ENCODE measurements around the gene PTTG1IP.

DNA sequence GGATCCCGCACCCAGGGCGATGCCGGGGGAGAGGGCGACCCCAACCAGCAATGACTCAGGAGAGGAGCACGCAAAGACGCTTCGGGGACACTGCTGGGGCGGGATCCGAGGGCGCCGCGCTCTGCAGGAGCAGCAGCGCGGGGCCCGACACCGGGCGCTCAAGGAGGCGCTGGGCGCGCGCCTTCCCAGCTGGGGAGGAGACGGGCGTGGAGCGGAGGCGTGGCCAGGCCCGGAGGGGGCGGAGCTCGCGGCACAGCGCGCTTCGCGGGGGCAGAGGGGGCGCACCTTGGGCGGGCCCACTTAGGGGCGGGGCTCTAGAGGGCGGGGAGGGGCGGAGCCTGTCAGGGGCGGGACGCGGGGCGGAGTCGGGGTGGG, 56.0 kb downstream of the PTTG1IP start:
- TF ChIP-seq, protein P1, sequence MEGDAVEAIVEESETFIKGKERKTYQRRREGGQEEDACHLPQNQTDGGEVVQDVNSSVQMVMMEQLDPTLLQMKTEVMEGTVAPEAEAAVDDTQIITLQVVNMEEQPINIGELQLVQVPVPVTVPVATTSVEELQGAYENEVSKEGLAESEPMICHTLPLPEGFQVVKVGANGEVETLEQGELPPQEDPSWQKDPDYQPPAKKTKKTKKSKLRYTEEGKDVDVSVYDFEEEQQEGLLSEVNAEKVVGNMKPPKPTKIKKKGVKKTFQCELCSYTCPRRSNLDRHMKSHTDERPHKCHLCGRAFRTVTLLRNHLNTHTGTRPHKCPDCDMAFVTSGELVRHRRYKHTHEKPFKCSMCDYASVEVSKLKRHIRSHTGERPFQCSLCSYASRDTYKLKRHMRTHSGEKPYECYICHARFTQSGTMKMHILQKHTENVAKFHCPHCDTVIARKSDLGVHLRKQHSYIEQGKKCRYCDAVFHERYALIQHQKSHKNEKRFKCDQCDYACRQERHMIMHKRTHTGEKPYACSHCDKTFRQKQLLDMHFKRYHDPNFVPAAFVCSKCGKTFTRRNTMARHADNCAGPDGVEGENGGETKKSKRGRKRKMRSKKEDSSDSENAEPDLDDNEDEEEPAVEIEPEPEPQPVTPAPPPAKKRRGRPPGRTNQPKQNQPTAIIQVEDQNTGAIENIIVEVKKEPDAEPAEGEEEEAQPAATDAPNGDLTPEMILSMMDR (CRISPR knock-in tag; IDR thresholded peaks at IDR 0.05), result no peak
- TF ChIP-seq, protein P2, sequence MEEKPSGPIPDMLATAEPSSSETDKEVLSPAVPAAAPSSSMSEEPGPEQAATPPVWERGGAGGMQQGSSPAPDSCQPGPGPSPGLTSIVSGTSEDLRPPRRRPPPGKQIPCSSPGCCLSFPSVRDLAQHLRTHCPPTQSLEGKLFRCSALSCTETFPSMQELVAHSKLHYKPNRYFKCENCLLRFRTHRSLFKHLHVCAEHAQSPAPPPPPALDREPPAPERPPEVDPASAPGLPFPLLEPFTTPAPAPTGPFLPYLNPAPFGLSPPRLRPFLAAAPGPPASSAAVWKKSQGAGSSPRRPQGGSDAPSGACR (CRISPR knock-in tag; IDR thresholded peaks at IDR 0.05), result no peak

Data from HepG2 (cell line).